K562 (cell line): ENCODE data around the gene ME3. TPM values are rescaled to one million over a fixed set of nuclear protein-coding genes. Genes with fewer than 3 reads are reported as not detected.

Experiments used
- ATAC-seq: fragments of 200-7000 bp; cut with Tn5 transposase; 3 replicates; pipeline ENCODE4 v1.9.1; 2020; ENCODE audit warnings: moderate library complexity
- BruUV-seq: library from RNA; stranded (reverse); fragments of 400-500 nt; replicated peaks from 2 replicates; lab custom pipeline; 2021; lab: Mats Ljungman, UMichigan
- CTCF ChIA-PET: fragments of 300-600 bp; formaldehyde crosslinking; extraction: SDS; loops from one replicate; lab custom pipeline; 2021; ENCODE audit warnings: low intra/inter-chr PET ratio; lab: Yijun Ruan, JAX
- POLR2A ChIA-PET: fragments of 300-600, 350-650 bp; sonication (Branson Sonifier 250); formaldehyde crosslinking; extraction: SDS; loops from one replicate; lab custom pipeline; 2021; ENCODE audit warnings: antibody characterized with exemption, inconsistent platforms; lab: Yijun Ruan, JAX
- DNase-seq, 4 experiments: peaks; one replicate each; pipeline versions ENCODE4 v3.0.0 to v3.0.0-alpha.2; 2011 to 2018; ENCODE audit warnings: low spot score in 3 of 4, mixed read lengths in 3 of 4; ENCODE audit errors: extremely low read depth in 1 of 4
- FAIRE-seq: peaks from 2 replicates; lab custom pipeline; 2011; peaks lifted over from hg19 to GRCh38; lab: Jason Lieb, UNC
- H2AFZ ChIP-seq: 2 replicates; pipeline ENCODE4 v1.6.0; 2011; ENCODE audit warnings: low read depth, low read length, control low read depth, inconsistent platforms
- H3K27ac ChIP-seq: fragments of 200-600 bp; 3 replicates; pipeline ENCODE4 v1.8.0; 2011; ENCODE audit warnings: low read depth, mild to moderate bottlenecking, control low read depth, inconsistent platforms, low read length, moderate library complexity, mixed read lengths; ENCODE audit errors: extremely low read depth
- H3K27me3 ChIP-seq, 2 experiments: fragments of 300-600 bp in 1 of 2; 2 replicates in 1 of 2; 3 replicates in 1 of 2; pipeline versions ENCODE4 v1.6.0 to v1.8.0; 2011; ENCODE audit warnings: inconsistent platforms in 2 of 2, low read length in 2 of 2, mild to moderate bottlenecking in 1 of 2, mixed read lengths in 1 of 2, moderate library complexity in 1 of 2; ENCODE audit not compliant: control insufficient read depth in 2 of 2, insufficient read depth in 2 of 2
- H3K36me3 ChIP-seq: fragments of 300-600 bp; 3 replicates; pipeline ENCODE4 v1.8.0; 2011; ENCODE audit warnings: mild to moderate bottlenecking, low read length, inconsistent platforms; ENCODE audit not compliant: control insufficient read depth, insufficient read depth
- H3K4me1 ChIP-seq, 2 experiments: fragments of 200-600 bp in 1 of 2; replicated peaks in 1 of 2; 2 replicates in 1 of 2; 3 replicates in 1 of 2; pipeline versions ENCODE4 v1.5.1 to v1.8.0; 2011; ENCODE audit warnings: inconsistent platforms in 2 of 2, low read length in 2 of 2, mild to moderate bottlenecking in 1 of 2, mixed read lengths in 1 of 2, moderate library complexity in 1 of 2; ENCODE audit not compliant: control insufficient read depth in 2 of 2, insufficient read depth in 2 of 2
- H3K4me2 ChIP-seq: 2 replicates; pipeline ENCODE4 v1.6.1; 2011; ENCODE audit warnings: low read length, control low read depth, inconsistent platforms, mixed read lengths; ENCODE audit not compliant: insufficient read depth
- H3K4me3 ChIP-seq: fragments of 200-600 bp; sonication (generic), shearing (Covaris generic); 2 replicates; pipeline ENCODE4 v1.5.1; 2016; ENCODE audit warnings: control low read depth, inconsistent platforms
- H3K79me2 ChIP-seq: fragments of 200-600 bp; 3 replicates; pipeline ENCODE4 v1.8.0; 2011; ENCODE audit warnings: low read length, inconsistent platforms; ENCODE audit not compliant: control insufficient read depth, insufficient read depth
- H3K9ac ChIP-seq, 2 experiments: 2 replicates each; pipeline versions ENCODE4 v1.6.0 to v1.6.1; 2011; ENCODE audit warnings: low read depth in 2 of 2, low read length in 2 of 2, control low read depth in 1 of 2, inconsistent platforms in 1 of 2, mild to moderate bottlenecking in 1 of 2, mixed read lengths in 1 of 2; ENCODE audit not compliant: insufficient read depth in 1 of 2
- H3K9me1 ChIP-seq: one replicate; pipeline ENCODE4 v1.6.0; 2011; ENCODE audit warnings: inconsistent platforms, mild to moderate bottlenecking, low read length, moderate library complexity; ENCODE audit not compliant: control insufficient read depth, insufficient read depth
- H3K9me3 ChIP-seq: replicated peaks from 2 replicates; pipeline ENCODE4 v1.5.1; 2011; ENCODE audit warnings: low read depth, low read length, inconsistent platforms; ENCODE audit not compliant: control insufficient read depth, insufficient read depth
- H4K20me1 ChIP-seq: replicated peaks from 2 replicates; pipeline ENCODE4 v1.6.1; 2011; ENCODE audit warnings: low read length, inconsistent platforms, mixed read lengths; ENCODE audit not compliant: control insufficient read depth, insufficient read depth
- PML ChIP-seq: IDR thresholded peaks from 2 replicates; pipeline ENCODE4 v1.6.1; 2012; ENCODE audit warnings: low read length, inconsistent platforms
- POLR2H ChIP-seq: IDR thresholded peaks from 2 replicates; pipeline ENCODE4 v1.6.1; 2016; ENCODE audit warnings: missing genetic modification characterization, low read depth, mild to moderate bottlenecking, control low read depth, missing compliant biosample characterization, moderate library complexity
- WGBS: fragments of 100-300 bp; shearing (Covaris generic); methylation state at CpG from one replicate; pipeline ENCODE4 v1.1.6; 2016; ENCODE audit warnings: low coverage, mixed read lengths; ENCODE audit not compliant: insufficient coverage; ENCODE audit errors: missing lambda C conversion rate; 5-methylcytosine and 5-hydroxymethylcytosine counted together
- in situ Hi-C: fragments of 300-500 bp; cut with MboI; formaldehyde crosslinking; loops from 4 replicates; pipeline ENCODE4 v1.15.0; 2018; ENCODE audit warnings: inconsistent platforms, mixed read lengths
- intact Hi-C: fragments of 100-400 bp; cut with micrococcal nuclease; formaldehyde crosslinking; loops from 2 replicates; pipeline ENCODE4 v1.14.2; 2022
- polyA plus RNA-seq, 8 experiments: library from polyadenylated mRNA; depleted of rRNA in 4 of 8; stranded (reverse) in 5 of 8; unstranded in 3 of 8; fragments of >200 nt; fragmentation: Nextera tagmentation in 2 of 8; fragmentation: Illumina TruSeq in 1 of 8; extraction: Ambion mirVana in 2 of 8; extraction: Trizol in 1 of 8; gene quantifications; 2 replicates each; pipeline versions ENCODE4 v1.2.1 to v1.2.3, GENCODE V29; 2011 to 2014; ENCODE audit warnings: inconsistent platforms in 1 of 8, missing spikeins in 1 of 8
- total RNA-seq, 7 experiments: library from RNA; depleted of rRNA in 6 of 7; stranded (reverse); fragments of >200 nt in 6 of 7; fragmentation: Illumina TruSeq in 2 of 7; extraction: Trizol in 2 of 7; gene quantifications; 2 replicates each; pipeline versions ENCODE4 v1.2.1 to v1.2.3, GENCODE V29; 2011 to 2021; ENCODE audit warnings: low replicate concordance in 1 of 7
- TF ChIP-seq, protein P1 (sequence below), 2 experiments: fragments of 450-650 bp; formaldehyde crosslinking in 1 of 2; IDR thresholded peaks; 2 replicates each; pipeline versions ENCODE4 v1.4.0 to v1.6.1; 2014 to 2020; ENCODE audit warnings: mild to moderate bottlenecking in 2 of 2, borderline replicate concordance in 1 of 2, low read depth in 1 of 2

The ME3 gene
- total and polyA plus RNA-seq, 9 of the 15 experiments (the other 6 are each of a cell fraction or from before 2014, with no cell fraction given) = not detected

DNA sequence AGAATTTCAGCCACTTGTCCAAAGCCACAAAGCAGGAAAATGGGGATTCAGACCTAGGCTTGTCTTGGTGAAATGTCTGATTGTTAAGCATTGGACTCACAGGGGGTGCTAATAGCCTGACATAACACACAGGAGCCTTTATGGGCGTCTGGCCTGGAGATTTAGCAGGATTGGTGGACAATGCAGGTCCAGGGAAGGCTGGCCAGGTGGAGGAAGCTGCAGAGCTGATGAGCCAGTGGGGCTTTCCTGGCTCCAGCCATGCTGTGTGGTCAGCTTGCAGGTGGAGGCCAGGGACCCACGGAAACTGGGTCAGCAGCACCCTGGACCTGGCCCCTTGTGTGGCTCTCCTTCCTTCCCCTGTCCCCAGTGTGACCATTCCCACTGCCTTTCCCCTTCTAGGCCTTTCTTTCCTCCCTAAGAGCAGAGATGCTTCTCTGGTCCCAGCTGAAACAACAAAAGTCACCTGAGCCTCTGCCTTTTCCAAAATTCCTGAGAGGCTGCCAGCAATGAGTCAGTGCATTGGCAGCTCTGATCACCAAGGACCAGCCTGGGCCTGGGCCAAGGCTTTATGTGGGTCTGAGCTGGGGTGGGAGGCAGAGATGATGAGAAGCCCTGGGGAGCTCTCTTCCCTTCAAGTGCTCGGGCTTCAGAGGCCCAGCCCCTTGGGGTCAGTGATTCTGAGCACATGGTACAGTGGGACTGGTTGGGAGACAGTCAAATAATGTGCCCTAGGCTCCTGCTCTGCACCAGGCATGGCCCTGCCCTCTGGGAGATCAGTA, 212.5 kb downstream of the ME3 start:
- 3% methylated on average over 3 of the region's 3 CpGs for WGBS
- Histone ChIP-seq H4K20me1 (0 out of 2 replicates have a peak, but pooled peaks cover 4% of the 10 kb centered on the region), H3K79me2 (no peaks in the 10 kb centered on the region), H3K27me3 (peaks cover 0 to 4% of the 10 kb centered on the region in 2 experiments; a peak in 2 of 5 replicates), H3K27ac (no peak overlapping the region), H3K9me1 (no peaks in the 10 kb centered on the region), H3K36me3 (no peaks in the 10 kb centered on the region), H3K4me1 (no peaks in the 10 kb centered on the region), H3K9me3 (no peaks in the 10 kb centered on the region), H3K4me2 (no peak overlapping the region), H3K9ac (no peak overlapping the region), H2AFZ (no peak overlapping the region), H3K4me3 (no peak overlapping the region)
- TF ChIP-seq POLR2H (tag) = no peak
- TF ChIP-seq PML = no peak
- TF ChIP-seq, protein P1, sequence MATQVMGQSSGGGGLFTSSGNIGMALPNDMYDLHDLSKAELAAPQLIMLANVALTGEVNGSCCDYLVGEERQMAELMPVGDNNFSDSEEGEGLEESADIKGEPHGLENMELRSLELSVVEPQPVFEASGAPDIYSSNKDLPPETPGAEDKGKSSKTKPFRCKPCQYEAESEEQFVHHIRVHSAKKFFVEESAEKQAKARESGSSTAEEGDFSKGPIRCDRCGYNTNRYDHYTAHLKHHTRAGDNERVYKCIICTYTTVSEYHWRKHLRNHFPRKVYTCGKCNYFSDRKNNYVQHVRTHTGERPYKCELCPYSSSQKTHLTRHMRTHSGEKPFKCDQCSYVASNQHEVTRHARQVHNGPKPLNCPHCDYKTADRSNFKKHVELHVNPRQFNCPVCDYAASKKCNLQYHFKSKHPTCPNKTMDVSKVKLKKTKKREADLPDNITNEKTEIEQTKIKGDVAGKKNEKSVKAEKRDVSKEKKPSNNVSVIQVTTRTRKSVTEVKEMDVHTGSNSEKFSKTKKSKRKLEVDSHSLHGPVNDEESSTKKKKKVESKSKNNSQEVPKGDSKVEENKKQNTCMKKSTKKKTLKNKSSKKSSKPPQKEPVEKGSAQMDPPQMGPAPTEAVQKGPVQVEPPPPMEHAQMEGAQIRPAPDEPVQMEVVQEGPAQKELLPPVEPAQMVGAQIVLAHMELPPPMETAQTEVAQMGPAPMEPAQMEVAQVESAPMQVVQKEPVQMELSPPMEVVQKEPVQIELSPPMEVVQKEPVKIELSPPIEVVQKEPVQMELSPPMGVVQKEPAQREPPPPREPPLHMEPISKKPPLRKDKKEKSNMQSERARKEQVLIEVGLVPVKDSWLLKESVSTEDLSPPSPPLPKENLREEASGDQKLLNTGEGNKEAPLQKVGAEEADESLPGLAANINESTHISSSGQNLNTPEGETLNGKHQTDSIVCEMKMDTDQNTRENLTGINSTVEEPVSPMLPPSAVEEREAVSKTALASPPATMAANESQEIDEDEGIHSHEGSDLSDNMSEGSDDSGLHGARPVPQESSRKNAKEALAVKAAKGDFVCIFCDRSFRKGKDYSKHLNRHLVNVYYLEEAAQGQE (IDR thresholded peaks at IDR 0.05; ENCODE audit: borderline replicate concordance) = peak; percentile 4; the same call in 1 of the 2 replicates
- TF ChIP-seq, protein P1 (CRISPR knock-in tag; IDR thresholded peaks at IDR 0.05; ENCODE audit: low read depth) = no peak
- in situ Hi-C loops = loop anchor here (5.0 to 10.0 kb wide), 3 partner anchors 112 to 965 kb away; no protein-coding TSS in a partner anchor
- no peak for ATAC-seq
- BruUV-seq = no TSS peak
- intact Hi-C loops = loop anchor here (5.0 kb wide), 1 partner anchor 287 kb away; no protein-coding TSS in a partner anchor
- DNase-seq = no peak
- ChIA-PET POLR2A (interaction anchor here (0.7 kb wide), 1 partner anchor 158 kb away, joined by 3 read pairs; no protein-coding TSS in a partner anchor), CTCF (interaction anchor here (0.5 kb wide), 1 partner anchor 353 kb away, joined by 7 read pairs; no protein-coding TSS in a partner anchor)
- no peak for FAIRE-seq
